ENCODE data around the gene STIM1. TPM values are rescaled to one million over a fixed set of nuclear protein-coding genes. Genes with fewer than 3 reads are reported as not detected.

Gene STIM1
- 21.9 TPM for total RNA-seq

GRCh38 chr11:3854977-3855807 lies at the start of gene STIM1:
Gene STIM1, plus strand, starts transcription at chr11:3855664. Its CDS starts 607 bp downstream, at chr11:3856271.

GRCh38 chr11:3807909-3808860 lies 47.3 kb upstream of the STIM1 start, which contains the start of gene PGAP2:
Gene PGAP2, plus strand, starts transcription at chr11:3808560. Its CDS starts 2,700 bp downstream, at chr11:3811260.

GRCh38 chr11:3840870-3841425 lies 14.5 kb upstream of the STIM1 start, which contains the start of gene RHOG:
Gene RHOG, minus strand, starts transcription at chr11:3840959. Its CDS starts 12,821 bp downstream, at chr11:3828138.

DNA sequence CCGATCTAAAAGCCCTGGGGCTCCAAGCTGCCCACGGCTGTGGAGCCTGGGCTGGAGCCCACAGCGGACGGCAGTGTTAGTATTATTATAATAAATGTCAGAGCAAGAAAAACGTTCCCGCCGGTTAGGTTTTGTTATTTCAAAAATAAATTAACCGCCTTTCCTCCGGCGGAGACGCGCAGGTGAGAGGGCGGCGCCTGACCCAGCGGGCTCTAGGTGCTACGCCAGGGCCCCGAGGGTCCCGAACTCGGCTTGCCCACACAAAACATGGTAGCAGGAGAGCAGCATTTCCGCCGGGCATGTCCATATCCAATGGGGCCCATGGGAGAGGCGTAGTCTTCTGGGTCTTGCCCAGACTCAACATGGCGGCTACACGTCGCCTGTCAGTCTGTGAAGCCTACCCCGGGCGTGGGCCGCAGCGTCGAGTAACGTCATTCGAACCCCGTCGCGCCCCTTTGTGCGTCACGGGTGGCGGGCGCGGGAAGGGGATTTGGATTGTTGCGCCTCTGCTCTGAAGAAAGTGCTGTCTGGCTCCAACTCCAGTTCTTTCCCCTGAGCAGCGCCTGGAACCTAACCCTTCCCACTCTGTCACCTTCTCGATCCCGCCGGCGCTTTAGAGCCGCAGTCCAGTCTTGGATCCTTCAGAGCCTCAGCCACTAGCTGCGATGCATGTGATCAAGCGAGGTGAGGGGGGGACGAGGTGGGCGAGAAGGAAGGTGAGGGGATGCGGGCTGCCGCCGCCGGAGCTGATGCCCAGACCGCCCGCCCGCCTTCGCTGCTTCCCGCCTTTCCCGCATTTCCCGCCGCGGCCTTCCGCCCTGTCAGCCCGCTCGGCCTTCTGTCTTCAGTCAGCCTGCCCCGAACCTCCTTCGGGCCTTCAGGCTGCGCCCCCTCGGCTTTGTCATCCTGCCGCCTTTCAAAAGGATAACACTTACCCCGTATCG lies 239.2 kb downstream of the STIM1 start, which contains the start of gene RRM1:
Gene RRM1 (plus strand): TSS at position 452 of the 944 bp plus-strand sequence. CDS start 214 bp downstream, at position 666.

Small RNA genes within 50 kb of the gene (small RNA-seq; reads per million reads assigned to genes)
- gene AC087441.2 (ENCODE audit: low replicate concordance) (not detected), gene RF00409 (ENCODE audit: low replicate concordance) (not detected), gene RPS29P20 (ENCODE audit: low replicate concordance) (not detected)

Other genes starting within 250 kb of the STIM1 start
- not detected for gene ART5, start 213.7 kb upstream of the STIM1 start, total RNA-seq
- gene ART1, start 210.5 kb upstream of the STIM1 start, total RNA-seq: not detected
- 2.8 TPM for gene CHRNA10, start 184.3 kb upstream of the STIM1 start, total RNA-seq
- gene NUP98, start 58.1 kb upstream of the STIM1 start, total RNA-seq: 101 TPM
- 25.0 TPM for gene PGAP2, start 47.1 kb upstream of the STIM1 start, total RNA-seq
- gene RHOG, start 14.7 kb upstream of the STIM1 start, total RNA-seq: 2.8 TPM
- 73.2 TPM for gene RRM1, start 239.1 kb downstream of the STIM1 start, total RNA-seq